SIG-M5 treated with dmso at 0.1 percent for 504 hours (cell line): ENCODE measurements around the gene CCDC181.
"Not testable (repeated sequence)": the region's sequence is repeated elsewhere in the genome, so short reads cannot be mapped to it uniquely, and the experiment has no call there.

Source experiments
- DNase-seq: peaks from one replicate; lab custom pipeline; 2025; ENCODE audit not compliant: unreplicated experiment; lab: John Stamatoyannopoulos, UW

CCDC181 gene

GRCh38 chr1:169427081-169427641 is at the start of gene CCDC181:
TSS of gene CCDC181 (minus strand) at chr1:169427474. CDS start at chr1:169424927, 2,547 bp downstream.
- DNase-seq, result no peak

GRCh38 chr1:169475806-169476387 is 48.6 kb upstream of the CCDC181 start:
- DNase-seq, result no peak

- DNase-seq, result no peak
Observed at GRCh38 chr1:169474302-169474995, 47.2 kb upstream of the CCDC181 start.

GRCh38 chr1:169473347-169473746 is 46.1 kb upstream of the CCDC181 start:
- DNase-seq, result no peak

GRCh38 chr1:169472738-169473137 is 45.5 kb upstream of the CCDC181 start:
- no peak for DNase-seq

GRCh38 chr1:169468982-169469381 is 41.7 kb upstream of the CCDC181 start:
- no peak for DNase-seq

- DNase-seq, result peak; percentile 51
Observed at GRCh38 chr1:169466259-169467230, 39.3 kb upstream of the CCDC181 start.

- no peak for DNase-seq
Observed at GRCh38 chr1:169465281-169465680, 38.0 kb upstream of the CCDC181 start.

- DNase-seq, result no peak
Observed at GRCh38 chr1:169462385-169462784, 35.1 kb upstream of the CCDC181 start.

- no peak for DNase-seq
Observed at GRCh38 chr1:169461390-169462000, 34.2 kb upstream of the CCDC181 start.

GRCh38 chr1:169460191-169460833 is 33.0 kb upstream of the CCDC181 start:
- DNase-seq, result no peak

GRCh38 chr1:169457443-169457842 is 30.2 kb upstream of the CCDC181 start:
- DNase-seq, result no peak

GRCh38 chr1:169456029-169456428 is 28.8 kb upstream of the CCDC181 start:
- no peak for DNase-seq

GRCh38 chr1:169452921-169453320 is 25.6 kb upstream of the CCDC181 start:
- DNase-seq, result no peak

GRCh38 chr1:169451218-169451824 is 24.0 kb upstream of the CCDC181 start:
- DNase-seq, result no peak

- no peak for DNase-seq
Observed at GRCh38 chr1:169443923-169444322, 16.6 kb upstream of the CCDC181 start.

- no peak for DNase-seq
Observed at GRCh38 chr1:169426174-169426705, 1.0 kb downstream of the CCDC181 start.

GRCh38 chr1:169421309-169421708 is 6.0 kb downstream of the CCDC181 start:
- DNase-seq, result no peak

GRCh38 chr1:169414952-169415351 is 12.3 kb downstream of the CCDC181 start:
- no peak for DNase-seq

- not testable (repeated sequence) for DNase-seq
Observed at GRCh38 chr1:169408340-169408739, 18.9 kb downstream of the CCDC181 start.
